ENCODE measurements around the gene TP53TG3D. TPM values are rescaled to one million over a fixed set of nuclear protein-coding genes. Genes with fewer than 3 reads are reported as not detected.
"Not testable (repeated sequence)": the region's sequence is repeated elsewhere in the genome, so short reads cannot be mapped to it uniquely, and the experiment has no call there.

Gene TP53TG3D
- total RNA-seq = 1 to 10 TPM in 2 of 3 donors, not detected in 1; 1.5 to 1.6 TPM

DNA sequence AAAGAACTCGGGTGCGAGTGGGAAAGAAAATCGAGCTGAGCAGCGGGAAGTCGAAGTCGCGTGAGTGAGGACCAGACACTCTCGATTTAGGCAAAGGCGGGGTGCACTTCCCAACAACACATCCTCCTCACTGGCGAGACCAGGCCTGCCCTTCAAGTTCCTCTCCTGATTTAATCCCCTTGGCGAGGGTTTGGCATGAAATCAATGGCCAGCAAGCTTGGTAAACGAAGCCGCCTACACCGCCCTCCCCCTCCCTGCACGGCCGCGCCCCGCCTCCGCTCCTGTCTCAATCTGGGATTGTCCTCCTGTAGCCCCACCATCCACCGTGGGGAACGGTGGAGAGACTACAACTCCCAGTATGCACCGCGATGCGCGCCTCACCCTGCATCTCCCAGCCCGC, at the start of gene TP53TG3D:
Gene TP53TG3D (plus strand): TSS at position 301 of the 400 bp plus-strand sequence. CDS start 68 bp downstream, at position 369.
- H3K27me3 ChIP-seq; H3K36me3 ChIP-seq; H3K9me3 ChIP-seq; DNase-seq (ENCODE audit: low spot score in 2 of 2); H3K27ac ChIP-seq; intact Hi-C loops (cut with DNase I; ENCODE audit: low total_unique reads); H3K4me1 ChIP-seq: not testable (repeated sequence)
- H3K4me3 ChIP-seq = peak within 1 kb of the TSS in 1 of 3 donors; percentile 35

- H3K27me3 ChIP-seq; DNase-seq (ENCODE audit: low spot score in 2 of 2); H3K36me3 ChIP-seq; H3K9me3 ChIP-seq; H3K27ac ChIP-seq; intact Hi-C loops (cut with DNase I; ENCODE audit: low total_unique reads); H3K4me1 ChIP-seq: not testable (repeated sequence)
- H3K4me3 ChIP-seq = peak overlapping the region in 1 of 3 donors; percentile 35
Observed at GRCh38 chr16:32253507-32253906, 421 bp downstream of the TP53TG3D start.

- H3K27ac ChIP-seq; H3K4me3 ChIP-seq; H3K9me3 ChIP-seq; H3K27me3 ChIP-seq; H3K36me3 ChIP-seq; intact Hi-C loops (cut with DNase I; ENCODE audit: low total_unique reads); H3K4me1 ChIP-seq: not testable (repeated sequence)
- peak in 1 of 2 donors; percentile 3 for DNase-seq (ENCODE audit: low spot score in 2 of 2)
Observed at GRCh38 chr16:32261526-32261925, 8.4 kb downstream of the TP53TG3D start.

- intact Hi-C loops (cut with DNase I; ENCODE audit: low total_unique reads); H3K4me1 ChIP-seq; H3K4me3 ChIP-seq; H3K9me3 ChIP-seq; H3K36me3 ChIP-seq; H3K27me3 ChIP-seq; H3K27ac ChIP-seq; DNase-seq (ENCODE audit: low spot score in 2 of 2): not testable (repeated sequence)
Observed at GRCh38 chr16:32263552-32263951, 10.5 kb downstream of the TP53TG3D start.

- H3K27me3 ChIP-seq; DNase-seq (ENCODE audit: low spot score in 2 of 2); H3K27ac ChIP-seq; H3K4me1 ChIP-seq; H3K36me3 ChIP-seq; intact Hi-C loops (cut with DNase I; ENCODE audit: low total_unique reads); H3K9me3 ChIP-seq; H3K4me3 ChIP-seq: not testable (repeated sequence)
Observed at GRCh38 chr16:32281910-32282309, 28.8 kb downstream of the TP53TG3D start.

GRCh38 chr16:32283024-32283423, 29.9 kb downstream of the TP53TG3D start:
- H3K36me3 ChIP-seq; H3K9me3 ChIP-seq; intact Hi-C loops (cut with DNase I; ENCODE audit: low total_unique reads); H3K27ac ChIP-seq; H3K4me1 ChIP-seq; H3K27me3 ChIP-seq; DNase-seq (ENCODE audit: low spot score in 2 of 2); H3K4me3 ChIP-seq: not testable (repeated sequence)

GRCh38 chr16:32283917-32284495, 30.9 kb downstream of the TP53TG3D start:
- DNase-seq (ENCODE audit: low spot score in 2 of 2); intact Hi-C loops (cut with DNase I; ENCODE audit: low total_unique reads); H3K4me1 ChIP-seq: not testable (repeated sequence)

GRCh38 chr16:32284800-32285796, 32.0 kb downstream of the TP53TG3D start:
- H3K4me1 ChIP-seq; H3K27me3 ChIP-seq; intact Hi-C loops (cut with DNase I; ENCODE audit: low total_unique reads); H3K36me3 ChIP-seq; H3K27ac ChIP-seq; H3K9me3 ChIP-seq; H3K4me3 ChIP-seq: not testable (repeated sequence)
- peak in 1 of 2 donors; percentile 52 for DNase-seq (ENCODE audit: low spot score in 2 of 2)

More at GRCh38 chr16:32283917-32284495, 30.9 kb downstream of the TP53TG3D start:
- not testable (repeated sequence) for H3K27me3 ChIP-seq, H3K27ac ChIP-seq, H3K4me3 ChIP-seq, H3K36me3 ChIP-seq, H3K9me3 ChIP-seq

DNA sequence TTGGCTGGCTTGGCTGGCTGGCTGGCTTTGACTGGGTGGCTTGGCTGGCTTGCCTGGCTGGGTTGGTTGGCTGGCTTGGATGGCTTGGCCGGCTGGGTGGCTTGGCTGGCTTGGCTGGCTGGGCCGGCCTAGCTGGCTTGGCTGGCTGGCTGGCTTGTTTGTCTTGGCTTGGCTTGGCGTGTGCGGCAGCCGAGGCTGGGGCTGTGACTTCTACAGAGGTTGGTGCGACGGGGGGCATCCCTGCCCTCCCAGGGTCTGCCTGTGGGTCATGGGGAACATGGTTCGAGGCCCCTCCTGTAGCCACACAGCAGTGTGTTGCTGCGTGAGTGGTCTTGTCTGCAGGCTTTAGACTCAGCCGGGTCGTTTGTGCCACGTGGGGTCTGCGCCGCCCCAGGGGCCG, 33.1 kb downstream of the TP53TG3D start:
- H3K27me3 ChIP-seq; H3K4me3 ChIP-seq; H3K36me3 ChIP-seq; H3K27ac ChIP-seq; DNase-seq (ENCODE audit: low spot score in 2 of 2); intact Hi-C loops (cut with DNase I; ENCODE audit: low total_unique reads); H3K9me3 ChIP-seq; H3K4me1 ChIP-seq: not testable (repeated sequence)

DNA sequence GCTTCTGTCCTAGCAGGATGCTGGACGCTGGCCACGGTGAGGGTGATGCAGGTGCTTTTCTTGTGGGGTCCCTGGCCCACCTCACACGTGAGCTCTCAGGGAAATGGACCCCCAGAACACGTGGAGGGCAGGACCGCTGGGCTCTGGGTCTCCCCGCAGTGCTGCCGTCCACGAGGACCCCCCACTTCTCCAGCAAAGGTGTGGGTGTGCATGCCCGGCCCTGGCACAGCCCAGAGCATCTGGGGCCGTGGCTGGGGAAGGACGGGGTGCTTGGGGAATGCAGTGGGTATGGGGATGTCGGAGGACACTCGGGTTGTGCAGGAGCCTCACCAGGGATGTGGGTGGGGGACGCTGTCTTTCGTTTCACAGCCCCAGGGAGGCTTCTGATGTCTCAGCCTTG, 34.7 kb downstream of the TP53TG3D start:
- H3K9me3 ChIP-seq; H3K4me3 ChIP-seq; H3K27ac ChIP-seq; intact Hi-C loops (cut with DNase I; ENCODE audit: low total_unique reads); H3K4me1 ChIP-seq; H3K27me3 ChIP-seq; H3K36me3 ChIP-seq: not testable (repeated sequence)
- peak in 1 of 2 donors; percentile 9 for DNase-seq (ENCODE audit: low spot score in 2 of 2)

GRCh38 chr16:32289197-32289596, 36.1 kb downstream of the TP53TG3D start:
- H3K4me3 ChIP-seq; H3K27ac ChIP-seq; H3K27me3 ChIP-seq; H3K36me3 ChIP-seq; H3K4me1 ChIP-seq; intact Hi-C loops (cut with DNase I; ENCODE audit: low total_unique reads); H3K9me3 ChIP-seq: not testable (repeated sequence)
- peak in 1 of 2 donors; percentile 30 for DNase-seq (ENCODE audit: low spot score in 2 of 2)

- H3K4me1 ChIP-seq; H3K27me3 ChIP-seq; intact Hi-C loops (cut with DNase I; ENCODE audit: low total_unique reads); H3K27ac ChIP-seq; H3K4me3 ChIP-seq; DNase-seq (ENCODE audit: low spot score in 2 of 2); H3K9me3 ChIP-seq; H3K36me3 ChIP-seq: not testable (repeated sequence)
Observed at GRCh38 chr16:32302776-32303175, 49.7 kb downstream of the TP53TG3D start.

Measured in breast epithelium (tissue), 4 donors.